Measurements from ENCODE around the gene LRFN2.

LRFN2 gene

DNA sequence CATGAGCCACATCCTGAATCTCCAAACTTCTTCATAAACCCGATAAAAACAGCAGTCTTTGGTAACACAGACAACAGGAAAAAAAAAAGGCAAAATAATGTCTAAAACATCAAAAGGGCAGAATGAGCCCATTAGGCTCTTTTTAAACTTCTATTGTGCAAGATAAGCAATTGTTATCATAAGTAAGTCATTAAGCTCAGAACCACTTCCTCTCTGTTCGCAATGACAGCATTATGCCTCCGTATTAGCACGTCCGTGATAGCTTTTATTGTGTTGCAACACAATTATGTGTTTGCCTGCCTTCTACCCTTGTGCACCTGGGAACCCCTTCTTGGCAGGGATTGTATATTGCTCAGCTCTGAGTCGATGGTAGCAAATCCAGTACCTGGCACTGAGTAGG is 147.1 kb downstream of the LRFN2 start:
- H3K9ac ChIP-seq (ENCODE audit: low read length in 2 of 2): no peak overlapping the region
- no peaks in the 10 kb centered on the region for H3K27me3 ChIP-seq (ENCODE audit: control insufficient read depth in 1 of 2, insufficient read depth in 2 of 2, low read length in 2 of 2)

DNA sequence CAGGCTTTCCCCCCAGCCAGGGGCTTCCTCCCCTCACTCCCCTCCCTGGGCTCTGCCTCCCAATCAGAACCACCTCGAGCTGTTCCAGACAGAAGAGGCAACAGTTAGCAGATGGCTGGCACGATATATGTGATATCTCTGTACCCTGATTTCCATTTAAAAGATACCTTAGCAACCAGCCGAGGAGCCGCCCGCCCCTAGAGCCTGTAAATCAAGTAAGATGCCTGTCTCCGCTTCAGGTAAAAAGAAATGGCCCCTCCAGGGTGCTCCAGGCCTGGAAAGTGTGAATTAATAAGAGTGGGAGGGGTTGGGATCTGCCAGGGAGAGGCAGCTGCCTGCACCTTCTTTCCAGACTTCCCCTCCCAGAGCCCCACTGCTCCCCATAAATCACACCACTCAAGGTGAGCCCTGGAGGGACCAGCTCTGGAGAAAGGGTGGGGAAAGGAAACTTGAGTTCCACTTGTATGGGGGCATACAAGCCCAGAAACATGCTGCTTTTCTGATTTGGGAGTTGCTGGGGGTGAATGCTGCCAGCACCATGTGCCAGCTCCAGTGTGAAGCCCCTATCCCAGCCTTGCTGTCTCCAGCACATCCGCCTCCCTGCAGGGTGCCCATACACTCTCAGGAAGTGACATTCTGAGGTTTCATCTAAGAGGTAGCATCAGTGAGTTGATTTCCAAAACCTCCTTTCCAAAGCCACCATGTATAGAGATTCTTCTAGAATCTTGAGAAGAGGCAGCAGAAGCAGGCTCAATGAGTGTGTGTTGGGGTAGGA is 148.0 kb downstream of the LRFN2 start:
- H3K36me3 ChIP-seq (ENCODE audit: control insufficient read depth in 2 of 2, insufficient read depth in 2 of 2, low read length in 2 of 2): no peaks in the 10 kb centered on the region
- no peak overlapping the region for H3K27ac ChIP-seq (ENCODE audit: low read length)
- no peaks in the 10 kb centered on the region for H3K27me3 ChIP-seq (ENCODE audit: control insufficient read depth in 1 of 2, insufficient read depth in 2 of 2, low read length in 2 of 2)
- no peak overlapping the region for H3K9ac ChIP-seq (ENCODE audit: low read length in 2 of 2)
- H3K9me3 ChIP-seq (ENCODE audit: control insufficient read depth in 2 of 2, low read length in 2 of 2): no peaks in the 10 kb centered on the region
- H3K4me3 ChIP-seq (ENCODE audit: low read length in 2 of 2): no peak overlapping the region
- peaks cover 3% of the 10 kb centered on the region for H3K4me1 ChIP-seq (ENCODE audit: control insufficient read depth, insufficient read depth, low read length)

More for the DNA sequence above, 147.1 kb downstream of the LRFN2 start:
- H3K36me3 ChIP-seq (ENCODE audit: control insufficient read depth in 2 of 2, insufficient read depth in 2 of 2, low read length in 2 of 2): no peaks in the 10 kb centered on the region
- H3K27ac ChIP-seq (ENCODE audit: low read length): no peak overlapping the region
- no peaks in the 10 kb centered on the region for H3K9me3 ChIP-seq (ENCODE audit: control insufficient read depth in 2 of 2, low read length in 2 of 2)
- H3K4me1 ChIP-seq (ENCODE audit: control insufficient read depth, insufficient read depth, low read length): peaks cover 3% of the 10 kb centered on the region
- no peak overlapping the region for H3K4me3 ChIP-seq (ENCODE audit: low read length in 2 of 2)

DNA sequence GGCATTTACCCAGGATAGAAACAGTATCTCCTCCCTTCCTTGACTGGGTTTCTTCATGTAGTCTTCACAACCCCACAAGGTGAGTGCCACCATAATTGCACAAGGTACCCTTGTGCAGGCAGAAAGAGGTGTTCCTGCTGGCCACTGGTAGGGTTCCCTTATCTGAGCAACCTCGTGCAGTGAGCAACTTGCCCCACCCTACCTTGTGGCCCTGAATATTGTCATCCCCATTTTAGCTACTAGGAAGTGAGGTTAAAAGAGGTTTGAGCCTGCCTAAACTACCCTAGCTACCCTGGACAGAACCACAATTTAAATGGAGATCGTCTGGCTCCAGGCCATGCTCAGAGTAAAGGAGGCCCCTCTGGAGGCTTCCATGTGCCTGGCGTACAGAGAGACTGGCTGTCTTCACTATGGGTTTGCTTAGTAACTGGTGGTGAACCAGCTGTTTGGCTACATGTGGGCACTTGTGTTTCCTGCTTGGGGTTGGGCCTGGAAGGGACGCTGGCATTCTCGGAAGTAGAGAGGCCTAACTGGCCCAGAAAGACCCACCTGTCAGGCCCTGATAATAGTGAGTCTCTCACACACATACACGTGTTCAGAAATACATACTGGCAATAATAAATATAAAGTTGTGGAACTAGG is 148.8 kb downstream of the LRFN2 start:
- Histone ChIP-seq H3K27me3 (ENCODE audit: control insufficient read depth in 1 of 2, insufficient read depth in 2 of 2, low read length in 2 of 2) (no peaks in the 10 kb centered on the region), H3K9ac (ENCODE audit: low read length in 2 of 2) (no peak overlapping the region), H3K4me3 (ENCODE audit: low read length in 2 of 2) (no peak overlapping the region), H3K4me1 (ENCODE audit: control insufficient read depth, insufficient read depth, low read length) (peaks cover 3% of the 10 kb centered on the region), H3K9me3 (ENCODE audit: control insufficient read depth in 2 of 2, low read length in 2 of 2) (no peaks in the 10 kb centered on the region), H3K36me3 (ENCODE audit: control insufficient read depth in 2 of 2, insufficient read depth in 2 of 2, low read length in 2 of 2) (no peaks in the 10 kb centered on the region), H3K27ac (ENCODE audit: low read length) (no peak overlapping the region)

DNA sequence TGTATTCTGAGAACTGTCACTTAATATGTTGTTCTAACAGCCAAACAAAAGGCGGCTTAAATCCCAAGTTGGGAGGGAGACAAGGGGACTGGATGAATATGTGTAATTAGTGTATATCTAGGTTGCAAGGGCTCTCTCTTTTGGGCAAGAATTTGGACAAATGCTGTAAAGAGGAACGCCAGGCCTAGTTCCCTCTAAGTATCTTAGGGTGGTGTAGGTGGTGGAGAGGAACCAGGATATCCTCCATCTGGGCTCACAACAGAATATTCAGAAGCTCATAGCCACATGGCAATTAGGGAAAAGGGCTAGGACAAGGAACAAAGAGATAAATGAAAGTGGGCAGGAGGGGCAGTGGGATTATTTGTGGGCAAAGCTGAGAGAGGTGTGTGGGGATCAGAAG is 149.5 kb downstream of the LRFN2 start:
- H3K4me1 ChIP-seq (ENCODE audit: control insufficient read depth, insufficient read depth, low read length): peaks cover 3% of the 10 kb centered on the region
- H3K27me3 ChIP-seq (ENCODE audit: control insufficient read depth in 1 of 2, insufficient read depth in 2 of 2, low read length in 2 of 2): no peaks in the 10 kb centered on the region
- H3K27ac ChIP-seq (ENCODE audit: low read length): no peak overlapping the region
- no peaks in the 10 kb centered on the region for H3K9me3 ChIP-seq (ENCODE audit: control insufficient read depth in 2 of 2, low read length in 2 of 2)
- no peak overlapping the region for H3K4me3 ChIP-seq (ENCODE audit: low read length in 2 of 2)
- H3K9ac ChIP-seq (ENCODE audit: low read length in 2 of 2): no peak overlapping the region
- no peaks in the 10 kb centered on the region for H3K36me3 ChIP-seq (ENCODE audit: control insufficient read depth in 2 of 2, insufficient read depth in 2 of 2, low read length in 2 of 2)

DNA sequence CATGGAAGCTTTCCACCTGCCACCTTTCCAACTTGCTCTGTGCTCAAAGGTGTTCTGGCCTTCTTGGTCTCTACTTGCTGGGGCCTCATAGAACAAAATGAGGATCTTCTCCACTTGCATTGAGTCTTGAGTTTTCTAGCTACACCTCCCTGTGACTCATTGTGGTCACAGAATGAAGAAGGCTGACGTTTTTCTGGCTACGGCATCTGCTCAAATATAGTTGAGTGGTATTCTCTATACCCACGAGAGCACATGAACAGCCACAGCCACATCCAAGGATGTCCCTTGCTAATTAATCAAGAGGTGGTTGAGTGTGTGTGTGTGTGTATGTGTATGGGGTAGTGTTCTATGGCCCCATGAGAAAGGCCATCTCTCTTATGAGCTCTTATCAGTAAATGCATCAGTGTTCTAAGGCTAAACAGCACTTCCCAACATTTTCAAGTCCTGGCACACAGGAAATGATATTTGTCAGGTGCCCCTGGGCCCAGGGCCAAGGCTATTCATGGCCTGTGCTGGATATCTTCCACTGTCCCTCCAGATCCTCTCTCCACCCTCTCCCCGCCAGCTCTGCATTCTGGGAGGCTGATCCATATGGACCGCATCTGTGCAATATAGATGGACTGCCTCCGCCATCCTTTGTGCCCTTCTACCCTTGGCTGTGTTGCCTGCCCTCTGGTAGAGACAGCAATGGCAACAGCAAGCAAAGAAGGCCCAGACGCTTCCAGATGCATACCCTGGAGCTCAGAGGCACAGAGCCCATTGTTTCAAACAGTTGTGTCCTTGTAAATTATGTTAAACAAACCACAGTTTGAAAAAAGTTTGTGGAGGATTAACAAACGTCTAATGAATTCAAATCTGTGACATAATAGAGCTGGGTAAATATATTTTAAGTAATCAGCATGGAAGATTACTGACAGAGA is 150.2 kb downstream of the LRFN2 start:
- H3K36me3 ChIP-seq (ENCODE audit: control insufficient read depth in 2 of 2, insufficient read depth in 2 of 2, low read length in 2 of 2): no peaks in the 10 kb centered on the region

GRCh38 chr6:40432982-40433381 is 154.2 kb downstream of the LRFN2 start:
- no peak overlapping the region for H3K4me3 ChIP-seq (ENCODE audit: low read length in 2 of 2)
- no peak overlapping the region for H3K9ac ChIP-seq (ENCODE audit: low read length in 2 of 2)
- H3K4me1 ChIP-seq (ENCODE audit: control insufficient read depth, insufficient read depth, low read length): peaks cover 3% of the 10 kb centered on the region
- no peak overlapping the region for H3K27ac ChIP-seq (ENCODE audit: low read length)
- no peaks in the 10 kb centered on the region for H3K27me3 ChIP-seq (ENCODE audit: control insufficient read depth in 1 of 2, insufficient read depth in 2 of 2, low read length in 2 of 2)
- no peaks in the 10 kb centered on the region for H3K36me3 ChIP-seq (ENCODE audit: control insufficient read depth in 2 of 2, insufficient read depth in 2 of 2, low read length in 2 of 2)
- H3K9me3 ChIP-seq (ENCODE audit: control insufficient read depth in 2 of 2, low read length in 2 of 2): no peaks in the 10 kb centered on the region

More for the DNA sequence above, 150.2 kb downstream of the LRFN2 start:
- Histone ChIP-seq H3K4me1 (ENCODE audit: control insufficient read depth, insufficient read depth, low read length) (peaks cover 3% of the 10 kb centered on the region), H3K27ac (ENCODE audit: low read length) (no peak overlapping the region), H3K4me3 (ENCODE audit: low read length in 2 of 2) (no peak overlapping the region), H3K9me3 (ENCODE audit: control insufficient read depth in 2 of 2, low read length in 2 of 2) (no peaks in the 10 kb centered on the region), H3K9ac (ENCODE audit: low read length in 2 of 2) (no peak overlapping the region), H3K27me3 (ENCODE audit: control insufficient read depth in 1 of 2, insufficient read depth in 2 of 2, low read length in 2 of 2) (no peaks in the 10 kb centered on the region)

GRCh38 chr6:40431706-40432105 is 155.5 kb downstream of the LRFN2 start:
- no peaks in the 10 kb centered on the region for H3K27me3 ChIP-seq (ENCODE audit: control insufficient read depth in 1 of 2, insufficient read depth in 2 of 2, low read length in 2 of 2)
- H3K9me3 ChIP-seq (ENCODE audit: control insufficient read depth in 2 of 2, low read length in 2 of 2): no peaks in the 10 kb centered on the region

GRCh38 chr6:40427196-40427595 is 160.0 kb downstream of the LRFN2 start:
- Histone ChIP-seq H3K4me3 (ENCODE audit: low read length in 2 of 2) (no peak overlapping the region), H3K9me3 (ENCODE audit: control insufficient read depth in 2 of 2, low read length in 2 of 2) (no peaks in the 10 kb centered on the region), H3K27ac (ENCODE audit: low read length) (no peak overlapping the region), H3K4me1 (ENCODE audit: control insufficient read depth, insufficient read depth, low read length) (no peaks in the 10 kb centered on the region), H3K9ac (ENCODE audit: low read length in 2 of 2) (no peak overlapping the region), H3K36me3 (ENCODE audit: control insufficient read depth in 2 of 2, insufficient read depth in 2 of 2, low read length in 2 of 2) (no peaks in the 10 kb centered on the region), H3K27me3 (ENCODE audit: control insufficient read depth in 1 of 2, insufficient read depth in 2 of 2, low read length in 2 of 2) (no peaks in the 10 kb centered on the region)

More at GRCh38 chr6:40431706-40432105, 155.5 kb downstream of the LRFN2 start:
- H3K4me3 ChIP-seq (ENCODE audit: low read length in 2 of 2): no peak overlapping the region
- no peaks in the 10 kb centered on the region for H3K4me1 ChIP-seq (ENCODE audit: control insufficient read depth, insufficient read depth, low read length)
- H3K9ac ChIP-seq (ENCODE audit: low read length in 2 of 2): no peak overlapping the region
- no peak overlapping the region for H3K27ac ChIP-seq (ENCODE audit: low read length)
- no peaks in the 10 kb centered on the region for H3K36me3 ChIP-seq (ENCODE audit: control insufficient read depth in 2 of 2, insufficient read depth in 2 of 2, low read length in 2 of 2)

DNA sequence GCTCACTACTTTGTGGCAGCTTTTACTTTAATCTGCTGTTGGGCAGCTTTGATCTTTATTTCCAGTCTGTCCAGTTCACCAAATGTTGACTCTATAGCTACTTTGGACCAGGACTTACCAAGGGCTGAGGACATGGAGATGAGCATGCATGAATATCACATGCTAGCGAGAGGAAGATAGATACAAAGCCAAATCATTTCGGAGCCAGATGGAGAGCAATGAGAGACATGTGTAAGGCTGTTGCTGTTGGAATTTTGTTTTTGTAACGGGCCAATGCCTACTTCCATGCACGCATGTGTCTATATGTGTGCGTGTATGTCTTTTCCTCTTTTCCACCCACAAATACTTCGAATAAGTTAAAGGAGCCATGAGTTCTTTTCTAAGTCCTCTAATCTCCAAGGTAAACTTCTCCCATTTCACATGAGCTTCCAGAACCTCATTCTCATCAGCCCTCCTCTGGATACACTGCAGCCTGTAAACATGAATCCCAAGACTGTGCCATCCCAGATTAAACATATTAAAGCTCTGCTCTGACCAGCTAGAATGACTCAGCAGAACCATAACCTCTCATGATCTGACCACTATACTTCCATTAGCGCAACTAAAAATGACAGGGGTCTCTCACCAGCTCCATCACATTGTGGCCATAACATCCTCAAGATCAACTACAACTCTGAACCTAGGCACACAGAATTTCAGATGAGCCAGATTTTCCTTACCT is 160.7 kb downstream of the LRFN2 start:
- Histone ChIP-seq H3K4me1 (ENCODE audit: control insufficient read depth, insufficient read depth, low read length) (no peaks in the 10 kb centered on the region), H3K27ac (ENCODE audit: low read length) (no peak overlapping the region), H3K9ac (ENCODE audit: low read length in 2 of 2) (no peak overlapping the region), H3K9me3 (ENCODE audit: control insufficient read depth in 2 of 2, low read length in 2 of 2) (no peaks in the 10 kb centered on the region), H3K27me3 (ENCODE audit: control insufficient read depth in 1 of 2, insufficient read depth in 2 of 2, low read length in 2 of 2) (no peaks in the 10 kb centered on the region), H3K36me3 (ENCODE audit: control insufficient read depth in 2 of 2, insufficient read depth in 2 of 2, low read length in 2 of 2) (no peaks in the 10 kb centered on the region), H3K4me3 (ENCODE audit: low read length in 2 of 2) (no peak overlapping the region)

DNA sequence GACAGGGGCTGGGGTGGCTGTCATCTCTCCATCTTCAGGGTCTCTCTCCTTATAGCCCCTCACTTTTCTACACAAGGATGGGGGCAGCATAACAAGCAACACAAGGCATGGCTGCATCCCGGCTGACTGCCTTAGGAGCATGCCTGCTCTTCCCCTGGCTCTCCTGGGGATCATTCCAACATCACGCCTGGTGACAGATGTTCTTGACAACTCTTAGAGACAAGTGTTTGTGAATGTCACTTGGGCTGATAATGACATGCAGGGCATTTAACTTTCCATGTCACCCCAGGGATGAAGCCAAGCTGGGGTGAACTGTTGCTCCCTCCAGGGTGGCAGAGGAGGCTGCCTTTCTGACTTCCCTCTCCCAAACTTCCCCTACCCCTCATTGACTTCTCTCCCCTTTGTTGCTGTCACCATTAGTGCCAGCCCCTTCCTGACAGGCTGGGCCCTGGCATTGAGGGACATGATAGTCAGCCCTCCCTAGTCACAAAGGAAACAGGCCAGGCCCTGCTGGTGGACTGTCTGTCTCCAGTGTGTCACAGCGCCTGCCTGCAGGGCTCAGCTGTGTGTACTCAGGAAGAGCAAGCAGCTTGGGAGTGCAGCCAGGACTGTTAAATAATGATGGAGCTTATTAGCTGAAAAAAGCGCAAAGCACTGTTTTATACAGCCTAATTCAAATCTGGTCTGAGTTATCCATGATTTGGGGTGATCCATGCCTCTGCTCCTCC is 161.8 kb downstream of the LRFN2 start:
- Histone ChIP-seq H3K36me3 (ENCODE audit: control insufficient read depth in 2 of 2, insufficient read depth in 2 of 2, low read length in 2 of 2) (no peaks in the 10 kb centered on the region), H3K4me1 (ENCODE audit: control insufficient read depth, insufficient read depth, low read length) (no peaks in the 10 kb centered on the region), H3K4me3 (ENCODE audit: low read length in 2 of 2) (no peak overlapping the region), H3K27ac (ENCODE audit: low read length) (no peak overlapping the region), H3K9ac (ENCODE audit: low read length in 2 of 2) (no peak overlapping the region), H3K9me3 (ENCODE audit: control insufficient read depth in 2 of 2, low read length in 2 of 2) (no peaks in the 10 kb centered on the region), H3K27me3 (ENCODE audit: control insufficient read depth in 1 of 2, insufficient read depth in 2 of 2, low read length in 2 of 2) (no peaks in the 10 kb centered on the region)

All from stomach smooth muscle (tissue), 2 donors.